Activated CD4-positive, alpha-beta memory T cell treated with anti-CD3 and anti-CD28 coated beads for 36 hours (primary cell): ENCODE data around the gene ARHGEF33. TPM values are rescaled to one million over a fixed set of nuclear protein-coding genes. Genes with fewer than 3 reads are reported as not detected.

Experiments
- CTCF ChIA-PET: fragments of 350-600 bp; sonication (Branson Sonifier 250); formaldehyde crosslinking; loops from one replicate; lab custom pipeline; 2021; ENCODE audit warnings: antibody characterized with exemption, inconsistent platforms; lab: Charles Lee
- POLR2A ChIA-PET: fragments of 350-600 bp; sonication (Branson Sonifier 250); formaldehyde crosslinking; loops from one replicate; lab custom pipeline; 2021; ENCODE audit warnings: antibody characterized with exemption; lab: Charles Lee
- DNase-seq: peaks from one replicate; pipeline ENCODE4 v3.0.0-alpha.2; 2020
- H3K27ac Mint-ChIP-seq: one replicate; pipeline ENCODE4 v1.8.0; 2021; ENCODE audit warnings: mixed read lengths
- H3K27me3 Mint-ChIP-seq: one replicate; pipeline ENCODE4 v1.8.0; 2021; ENCODE audit warnings: mixed read lengths
- H3K36me3 Mint-ChIP-seq: one replicate; pipeline ENCODE4 v1.8.0; 2021; ENCODE audit warnings: mixed read lengths
- H3K4me1 Mint-ChIP-seq: one replicate; pipeline ENCODE4 v1.8.0; 2021; ENCODE audit warnings: low read depth, mixed read lengths
- H3K4me3 Mint-ChIP-seq: one replicate; pipeline ENCODE4 v1.8.0; 2021; ENCODE audit warnings: mild to moderate bottlenecking, mixed read lengths
- H3K9me3 Mint-ChIP-seq: one replicate; pipeline ENCODE4 v1.8.0; 2021; ENCODE audit warnings: mixed read lengths
- intact Hi-C: fragments of 100-400 bp; cut with micrococcal nuclease; formaldehyde crosslinking; loops from one replicate; pipeline ENCODE4 v1.15.1; 2023
- total RNA-seq, 2 experiments: library from RNA; stranded (reverse); gene quantifications; one replicate each; pipeline ENCODE4 v1.2.3, GENCODE V29; 2021

Gene ARHGEF33
- total RNA-seq, 2 experiments from 2014 or later = 0.34 to 0.38 TPM

GRCh38 chr2:38943784-38944183 is 54.1 kb downstream of the ARHGEF33 start:
- Mint-ChIP-seq H3K36me3 (no peaks in the 10 kb centered on the region), H3K27ac (no peak overlapping the region), H3K4me3 (no peak overlapping the region), H3K9me3 (no peaks in the 10 kb centered on the region), H3K27me3 (no peaks in the 10 kb centered on the region), H3K4me1 (no peaks in the 10 kb centered on the region)
- no peak for DNase-seq
- ChIA-PET POLR2A (no interaction called here), CTCF (interaction anchor here (2.2 kb wide), 1 partner anchor 285 kb away, joined by 6 read pairs; no protein-coding TSS in a partner anchor)
- intact Hi-C loops = no loop called here

DNA sequence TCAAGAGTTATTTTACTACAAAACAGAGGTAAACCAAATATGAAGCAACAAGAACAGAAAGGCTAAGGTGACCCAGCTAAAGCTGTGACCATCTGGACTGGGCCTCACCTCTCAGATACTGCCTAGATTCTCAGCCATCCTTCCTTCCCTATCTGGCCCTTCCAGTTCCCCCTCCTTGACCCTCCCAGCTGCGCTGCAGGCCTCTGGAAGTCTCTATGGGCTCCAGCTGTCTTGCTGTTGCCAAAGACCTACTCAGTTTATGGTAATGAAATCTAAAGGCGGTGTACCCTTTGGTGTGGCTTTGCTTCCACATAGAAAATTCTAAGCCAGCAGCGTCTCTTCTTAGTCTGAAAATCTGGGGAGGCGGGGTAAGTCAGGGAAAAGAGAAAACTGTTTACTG is 55.7 kb downstream of the ARHGEF33 start:
- ChIA-PET POLR2A (no interaction called here), CTCF (interaction anchor here (0.7 to 8.7 kb wide), 2 partner anchors 26 to 283 kb away, joined by 3 to 187 read pairs; no protein-coding TSS in a partner anchor)
- intact Hi-C loops = loop anchor here (5.0 kb wide), 3 partner anchors 112 to 302 kb away; partner anchors contain the start of gene SOS1
- no peaks in the 10 kb centered on the region for H3K4me1 Mint-ChIP-seq
- DNase-seq = no peak
- H3K27ac Mint-ChIP-seq = no peak overlapping the region
- no peaks in the 10 kb centered on the region for H3K36me3 Mint-ChIP-seq
- H3K4me3 Mint-ChIP-seq = no peak overlapping the region
- H3K9me3 Mint-ChIP-seq = no peaks in the 10 kb centered on the region
- no peaks in the 10 kb centered on the region for H3K27me3 Mint-ChIP-seq

- Mint-ChIP-seq H3K9me3 (no peaks in the 10 kb centered on the region), H3K4me1 (no peaks in the 10 kb centered on the region), H3K27ac (no peak overlapping the region), H3K36me3 (no peaks in the 10 kb centered on the region), H3K27me3 (no peaks in the 10 kb centered on the region), H3K4me3 (no peak overlapping the region)
- intact Hi-C loops = loop anchor here (5.0 kb wide), 3 partner anchors 111 to 301 kb away; partner anchors contain the start of gene SOS1
- ChIA-PET POLR2A (no interaction called here), CTCF (interaction anchor here (0.6 to 8.7 kb wide), 6 partner anchors 26 to 1011 kb away, joined by 3 to 187 read pairs (median 3); no protein-coding TSS in a partner anchor)
- no peak for DNase-seq
These were observed 56.2 kb downstream of the ARHGEF33 start for GRCh38 chr2:38945911-38946310.

- ChIA-PET CTCF (interaction anchor here (0.5 to 8.7 kb wide), 52 partner anchors 8 to 392 kb away, joined by 3 to 187 read pairs (median 4); partner anchors contain the start of genes DHX57, MORN2 and SOS1), POLR2A (no interaction called here)
- intact Hi-C loops = loop anchor here (1.0 to 5.0 kb wide), 4 partner anchors 110 to 300 kb away; partner anchors contain the start of gene SOS1
- Mint-ChIP-seq H3K36me3 (no peaks in the 10 kb centered on the region), H3K4me1 (no peaks in the 10 kb centered on the region), H3K9me3 (no peaks in the 10 kb centered on the region), H3K4me3 (no peak overlapping the region), H3K27ac (no peak overlapping the region), H3K27me3 (no peaks in the 10 kb centered on the region)
- peak; percentile 80 for DNase-seq
These were observed 57.9 kb downstream of the ARHGEF33 start for GRCh38 chr2:38947241-38948239.

- CTCF ChIA-PET = interaction anchor here (0.7 to 8.7 kb wide), 36 partner anchors 7 to 323 kb away, joined by 3 to 187 read pairs (median 4); no protein-coding TSS in a partner anchor
- Mint-ChIP-seq H3K9me3 (no peaks in the 10 kb centered on the region), H3K27me3 (no peaks in the 10 kb centered on the region), H3K4me3 (no peak overlapping the region), H3K36me3 (no peaks in the 10 kb centered on the region), H3K4me1 (no peaks in the 10 kb centered on the region), H3K27ac (no peak overlapping the region)
- DNase-seq = no peak
- POLR2A ChIA-PET = no interaction called here
- intact Hi-C loops = loop anchor here (5.0 kb wide), 3 partner anchors 109 to 299 kb away; partner anchors contain the start of gene SOS1
These were observed 58.8 kb downstream of the ARHGEF33 start for GRCh38 chr2:38948387-38948882.

GRCh38 chr2:38948995-38949394 is 59.3 kb downstream of the ARHGEF33 start:
- no peaks in the 10 kb centered on the region for H3K27me3 Mint-ChIP-seq
- H3K9me3 Mint-ChIP-seq = no peaks in the 10 kb centered on the region
- no peaks in the 10 kb centered on the region for H3K4me1 Mint-ChIP-seq
- no peaks in the 10 kb centered on the region for H3K36me3 Mint-ChIP-seq
- H3K27ac Mint-ChIP-seq = no peak overlapping the region
- no peak overlapping the region for H3K4me3 Mint-ChIP-seq
- intact Hi-C loops = loop anchor here (5.0 kb wide), 3 partner anchors 108 to 298 kb away; partner anchors contain the start of gene SOS1
- ChIA-PET POLR2A (no interaction called here), CTCF (interaction anchor here (1.1 to 8.7 kb wide), 7 partner anchors 10 to 283 kb away, joined by 3 to 187 read pairs (median 10); no protein-coding TSS in a partner anchor)
- DNase-seq = no peak

DNA sequence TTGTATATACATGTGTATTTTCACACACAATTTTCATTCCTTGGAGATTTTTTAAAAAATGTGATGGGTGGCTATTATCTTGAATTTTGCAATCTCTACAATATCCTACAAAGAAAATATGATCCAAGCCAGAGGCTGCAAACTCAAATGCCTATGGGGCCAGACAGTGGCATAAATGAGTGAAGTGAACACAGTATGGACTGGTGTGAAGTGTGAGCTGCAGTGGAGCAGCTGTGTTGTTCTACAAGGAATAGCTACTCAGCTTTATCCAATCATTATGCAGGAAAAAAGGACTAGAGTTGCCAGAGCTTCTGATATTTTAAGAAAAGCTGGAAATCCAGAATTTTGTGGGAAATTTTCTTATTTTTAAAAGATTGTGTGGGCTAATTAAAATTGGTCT is 62.1 kb downstream of the ARHGEF33 start:
- peaks cover 2% of the 10 kb centered on the region for H3K27me3 Mint-ChIP-seq
- no peaks in the 10 kb centered on the region for H3K9me3 Mint-ChIP-seq
- H3K36me3 Mint-ChIP-seq = no peaks in the 10 kb centered on the region
- DNase-seq = no peak
- intact Hi-C loops = no loop called here
- no peak overlapping the region for H3K27ac Mint-ChIP-seq
- H3K4me1 Mint-ChIP-seq = no peaks in the 10 kb centered on the region
- POLR2A ChIA-PET = no interaction called here
- no peak overlapping the region for H3K4me3 Mint-ChIP-seq
- CTCF ChIA-PET = interaction anchor here (0.6 to 8.7 kb wide), 3 partner anchors 26 to 277 kb away, joined by 3 to 187 read pairs (median 4); no protein-coding TSS in a partner anchor

DNA sequence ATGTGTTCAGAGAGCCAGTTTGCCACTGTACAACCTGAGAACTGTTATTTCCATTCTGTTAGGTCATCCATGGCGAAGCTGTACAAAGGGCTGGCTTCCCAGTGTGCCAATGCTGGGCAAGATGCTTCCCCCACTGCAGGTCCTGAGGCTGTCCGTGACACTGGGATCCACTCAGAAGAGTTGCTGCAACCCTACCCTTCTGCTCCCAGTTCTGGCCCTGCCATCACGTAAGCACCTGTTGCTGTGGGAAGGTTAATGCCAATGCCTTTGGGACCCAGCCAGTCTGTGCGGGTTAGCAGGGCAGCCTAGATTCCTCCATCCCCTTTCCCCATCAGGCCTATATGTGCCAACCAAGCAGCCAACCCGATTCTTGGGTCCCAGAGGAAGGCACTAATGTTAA is 68.3 kb downstream of the ARHGEF33 start:
- H3K4me3 Mint-ChIP-seq = no peak overlapping the region
- ChIA-PET POLR2A (no interaction called here), CTCF (interaction anchor here (1.6 kb wide), 1 partner anchor 10 kb away, joined by 6 read pairs; no protein-coding TSS in a partner anchor)
- intact Hi-C loops = no loop called here
- H3K36me3 Mint-ChIP-seq = no peaks in the 10 kb centered on the region
- H3K9me3 Mint-ChIP-seq = no peaks in the 10 kb centered on the region
- H3K27ac Mint-ChIP-seq = no peak overlapping the region
- no peak for DNase-seq
- peaks cover 18% of the 10 kb centered on the region for H3K27me3 Mint-ChIP-seq
- H3K4me1 Mint-ChIP-seq = peaks cover 5% of the 10 kb centered on the region

DNA sequence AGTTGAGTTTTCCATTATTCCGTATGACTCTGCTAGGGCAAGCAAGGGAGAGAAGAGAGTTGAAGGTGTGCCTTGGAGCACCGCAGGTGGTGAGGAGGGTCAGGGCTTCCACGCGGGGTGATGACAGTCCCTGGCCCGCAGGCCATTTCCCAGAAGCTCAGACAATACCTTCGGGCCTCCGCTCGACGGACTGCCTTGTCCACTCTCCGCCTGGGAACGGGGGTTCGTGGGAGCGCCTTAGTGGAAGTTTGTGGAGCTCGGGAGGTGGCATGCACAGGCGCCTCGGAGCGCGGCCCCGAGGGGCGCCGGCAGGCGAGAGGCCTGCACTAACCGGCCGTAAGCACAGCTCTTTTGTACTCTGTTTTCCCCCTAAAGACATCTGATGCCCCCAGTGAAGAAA is 69.8 kb downstream of the ARHGEF33 start:
- ChIA-PET POLR2A (interaction anchor here (0.8 kb wide), 1 partner anchor 23 kb away, joined by 3 read pairs; no protein-coding TSS in a partner anchor), CTCF (interaction anchor here (1.0 to 2.2 kb wide), 2 partner anchors 12 to 270 kb away, joined by 3 to 25 read pairs; no protein-coding TSS in a partner anchor)
- Mint-ChIP-seq H3K9me3 (no peaks in the 10 kb centered on the region), H3K4me3 (no peak overlapping the region), H3K36me3 (no peaks in the 10 kb centered on the region), H3K27ac (no peak overlapping the region), H3K4me1 (peaks cover 5% of the 10 kb centered on the region), H3K27me3 (peaks cover 18% of the 10 kb centered on the region)
- DNase-seq = no peak
- intact Hi-C loops = no loop called here

GRCh38 chr2:38959938-38960608 is 70.4 kb downstream of the ARHGEF33 start:
- POLR2A ChIA-PET = interaction anchor here (0.8 kb wide), 1 partner anchor 24 kb away, joined by 3 read pairs; no protein-coding TSS in a partner anchor
- Mint-ChIP-seq H3K36me3 (no peaks in the 10 kb centered on the region), H3K9me3 (no peaks in the 10 kb centered on the region), H3K27me3 (peaks cover 18% of the 10 kb centered on the region), H3K27ac (no peak overlapping the region), H3K4me3 (peak overlapping the region; percentile 46), H3K4me1 (peaks cover 5% of the 10 kb centered on the region)
- intact Hi-C loops = no loop called here
- DNase-seq = peak; percentile 82
- CTCF ChIA-PET = interaction anchor here (1.0 to 2.2 kb wide), 2 partner anchors 13 to 269 kb away, joined by 3 to 25 read pairs; no protein-coding TSS in a partner anchor
